WTC11 (cell line): ENCODE results near the gene TMEM143. TPM values are rescaled to one million over a fixed set of nuclear protein-coding genes. Genes with fewer than 3 reads are reported as not detected.

ENCODE experiments used
- ATAC-seq: fragments of 200-7000 bp; cut with Tn5 transposase; 2 replicates; pipeline ENCODE4 v1.10.0; 2021; ENCODE audit warnings: mild to moderate bottlenecking, moderate library complexity
- CTCF ChIA-PET: fragments of 300-600 bp; sonication (Branson Sonifier 250); formaldehyde crosslinking; loops from one replicate; lab custom pipeline; 2021; ENCODE audit warnings: antibody characterized with exemption; lab: Charles Lee
- POLR2A ChIA-PET: fragments of 350-600 bp; sonication (Branson Sonifier 250); formaldehyde crosslinking; loops from one replicate; lab custom pipeline; 2021; ENCODE audit warnings: antibody characterized with exemption; lab: Charles Lee
- DNase-seq: peaks from one replicate; pipeline ENCODE4 v3.0.0; 2021; ENCODE audit warnings: low spot score
- H3K27ac Mint-ChIP-seq: 2 replicates; pipeline ENCODE4 v1.8.0; 2021; ENCODE audit warnings: mixed read lengths
- H3K27me3 Mint-ChIP-seq: 2 replicates; pipeline ENCODE4 v1.8.0; 2021; ENCODE audit warnings: low read depth, mild to moderate bottlenecking, moderate library complexity, mixed read lengths
- H3K36me3 Mint-ChIP-seq: 2 replicates; pipeline ENCODE4 v1.8.0; 2021; ENCODE audit warnings: mixed read lengths
- H3K4me1 Mint-ChIP-seq: 2 replicates; pipeline ENCODE4 v1.8.0; 2022; ENCODE audit warnings: mixed read lengths
- H3K4me3 Mint-ChIP-seq: 2 replicates; pipeline ENCODE4 v1.8.0; 2021; ENCODE audit warnings: mild to moderate bottlenecking, moderate library complexity, mixed read lengths
- H3K9me3 Mint-ChIP-seq: 2 replicates; pipeline ENCODE4 v1.8.0; 2021; ENCODE audit warnings: mixed read lengths
- ATF3 ChIP-seq: sonication (generic); formaldehyde crosslinking; conservative IDR thresholded peaks from 2 replicates; pipeline ENCODE4 v1.8.1; 2022; ENCODE audit warnings: mild to moderate bottlenecking, missing genetic modification reagents
- CREB1 ChIP-seq: sonication (generic); formaldehyde crosslinking; IDR thresholded peaks from 2 replicates; pipeline ENCODE4 v1.8.0; 2023; ENCODE audit warnings: mild to moderate bottlenecking, missing genetic modification reagents
- FOXJ3 ChIP-seq: sonication (generic); formaldehyde crosslinking; IDR thresholded peaks from 2 replicates; pipeline ENCODE4 v1.9.0; 2021; ENCODE audit warnings: missing genetic modification reagents, mild to moderate bottlenecking, borderline replicate concordance
- GABPB1 ChIP-seq: sonication (generic); formaldehyde crosslinking; IDR thresholded peaks from 2 replicates; pipeline ENCODE4 v1.8.1; 2023; ENCODE audit warnings: mild to moderate bottlenecking, missing genetic modification reagents
- IRF2 ChIP-seq: sonication (generic); formaldehyde crosslinking; IDR thresholded peaks from 2 replicates; pipeline ENCODE4 v1.8.0; 2022; ENCODE audit warnings: low read depth, missing genetic modification reagents, borderline replicate concordance
- NFYB ChIP-seq: sonication (generic); formaldehyde crosslinking; conservative IDR thresholded peaks from 2 replicates; pipeline ENCODE4 v1.8.0; 2022; ENCODE audit warnings: low read depth, missing genetic modification reagents
- SMAD4 ChIP-seq: sonication (generic); formaldehyde crosslinking; IDR thresholded peaks from 2 replicates; pipeline ENCODE4 v1.8.0; 2022; ENCODE audit warnings: mild to moderate bottlenecking, missing genetic modification reagents
- SOX15 ChIP-seq: fragments of 250-450 bp; sonication (Bioruptor Pico); IDR thresholded peaks from 2 replicates; pipeline ENCODE4 v1.9.0; 2021; ENCODE audit warnings: mild to moderate bottlenecking
- TEAD1 ChIP-seq: sonication (generic); formaldehyde crosslinking; IDR thresholded peaks from 2 replicates; pipeline ENCODE4 v1.8.0; 2022; ENCODE audit warnings: mild to moderate bottlenecking, missing genetic modification reagents
- ZNF425 ChIP-seq: fragments of 250-450 bp; sonication (Bioruptor Pico); conservative IDR thresholded peaks from 2 replicates; pipeline ENCODE4 v1.9.0; 2021; ENCODE audit warnings: mild to moderate bottlenecking
- ZNF671 ChIP-seq: fragments of 250-450 bp; sonication (Bioruptor Pico); IDR thresholded peaks from 2 replicates; pipeline ENCODE4 v1.8.0; 2021; ENCODE audit warnings: mild to moderate bottlenecking
- total RNA-seq: library from RNA; stranded (reverse); gene quantifications from 3 replicates; pipeline ENCODE4 v1.2.3, GENCODE V29; 2021
- TF ChIP-seq, protein P1 (sequence below): fragments of 250-450 bp; sonication (Bioruptor Pico); IDR thresholded peaks from 2 replicates; pipeline ENCODE4 v1.9.0; 2021; ENCODE audit warnings: mild to moderate bottlenecking
- TF ChIP-seq, protein P2 (sequence below): sonication (generic); formaldehyde crosslinking; IDR thresholded peaks from 2 replicates; pipeline ENCODE4 v1.8.0; 2022; ENCODE audit warnings: missing genetic modification reagents
- TF ChIP-seq, protein P3 (sequence below): sonication (generic); formaldehyde crosslinking; IDR thresholded peaks from 2 replicates; pipeline ENCODE4 v1.8.0; 2023; ENCODE audit warnings: missing genetic modification reagents, mild to moderate bottlenecking, borderline replicate concordance
- TF ChIP-seq, protein P4 (sequence below): sonication (generic); formaldehyde crosslinking; IDR thresholded peaks from 2 replicates; pipeline ENCODE4 v1.8.1; 2022; ENCODE audit warnings: missing genetic modification reagents, borderline replicate concordance
- TF ChIP-seq, protein P5 (sequence below): fragments of 250-450 bp; sonication (Bioruptor Pico); IDR thresholded peaks from 2 replicates; pipeline ENCODE4 v1.8.0; 2021; ENCODE audit warnings: mild to moderate bottlenecking

The TMEM143 gene
- total RNA-seq, 1 experiment from 2014 or later = 20.2 TPM

DNA sequence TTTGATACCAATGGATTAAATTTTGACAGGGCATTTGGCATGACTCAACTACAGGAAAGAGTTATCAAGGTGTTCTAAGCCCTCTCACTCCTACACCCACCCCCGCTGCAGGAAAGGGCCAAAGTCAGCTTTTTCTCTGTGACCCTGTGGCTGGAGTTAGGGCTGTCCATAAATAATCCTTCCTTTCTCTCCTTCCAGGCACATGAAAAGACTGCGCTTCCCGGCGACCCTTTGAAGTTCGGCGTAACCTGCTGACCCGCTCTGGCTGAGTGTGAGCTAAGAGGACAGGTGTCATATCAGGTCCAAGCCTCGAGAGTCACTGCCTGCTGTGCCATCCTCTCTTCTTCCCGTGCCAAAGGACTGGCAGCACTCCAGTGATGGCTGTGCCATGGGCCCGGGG, 68.3 kb downstream of the TMEM143 start:
- no peaks in the 10 kb centered on the region for H3K27me3 Mint-ChIP-seq
- ChIA-PET POLR2A (no interaction called here), CTCF (interaction anchor here (1.1 to 4.5 kb wide), 3 partner anchors 14 to 99 kb away, joined by 3 to 26 read pairs (median 17); no protein-coding TSS in a partner anchor)
- no peak for DNase-seq
- no peak overlapping the region for H3K27ac Mint-ChIP-seq
- ATAC-seq = no peak
- peaks cover 11% of the 10 kb centered on the region for H3K4me1 Mint-ChIP-seq
- no peak overlapping the region for H3K4me3 Mint-ChIP-seq
- no peaks in the 10 kb centered on the region for H3K9me3 Mint-ChIP-seq
- H3K36me3 Mint-ChIP-seq = no peaks in the 10 kb centered on the region
- TF ChIP-seq, protein P1, sequence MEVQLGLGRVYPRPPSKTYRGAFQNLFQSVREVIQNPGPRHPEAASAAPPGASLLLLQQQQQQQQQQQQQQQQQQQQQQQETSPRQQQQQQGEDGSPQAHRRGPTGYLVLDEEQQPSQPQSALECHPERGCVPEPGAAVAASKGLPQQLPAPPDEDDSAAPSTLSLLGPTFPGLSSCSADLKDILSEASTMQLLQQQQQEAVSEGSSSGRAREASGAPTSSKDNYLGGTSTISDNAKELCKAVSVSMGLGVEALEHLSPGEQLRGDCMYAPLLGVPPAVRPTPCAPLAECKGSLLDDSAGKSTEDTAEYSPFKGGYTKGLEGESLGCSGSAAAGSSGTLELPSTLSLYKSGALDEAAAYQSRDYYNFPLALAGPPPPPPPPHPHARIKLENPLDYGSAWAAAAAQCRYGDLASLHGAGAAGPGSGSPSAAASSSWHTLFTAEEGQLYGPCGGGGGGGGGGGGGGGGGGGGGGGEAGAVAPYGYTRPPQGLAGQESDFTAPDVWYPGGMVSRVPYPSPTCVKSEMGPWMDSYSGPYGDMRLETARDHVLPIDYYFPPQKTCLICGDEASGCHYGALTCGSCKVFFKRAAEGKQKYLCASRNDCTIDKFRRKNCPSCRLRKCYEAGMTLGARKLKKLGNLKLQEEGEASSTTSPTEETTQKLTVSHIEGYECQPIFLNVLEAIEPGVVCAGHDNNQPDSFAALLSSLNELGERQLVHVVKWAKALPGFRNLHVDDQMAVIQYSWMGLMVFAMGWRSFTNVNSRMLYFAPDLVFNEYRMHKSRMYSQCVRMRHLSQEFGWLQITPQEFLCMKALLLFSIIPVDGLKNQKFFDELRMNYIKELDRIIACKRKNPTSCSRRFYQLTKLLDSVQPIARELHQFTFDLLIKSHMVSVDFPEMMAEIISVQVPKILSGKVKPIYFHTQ = no peak
- TF ChIP-seq, protein P2, sequence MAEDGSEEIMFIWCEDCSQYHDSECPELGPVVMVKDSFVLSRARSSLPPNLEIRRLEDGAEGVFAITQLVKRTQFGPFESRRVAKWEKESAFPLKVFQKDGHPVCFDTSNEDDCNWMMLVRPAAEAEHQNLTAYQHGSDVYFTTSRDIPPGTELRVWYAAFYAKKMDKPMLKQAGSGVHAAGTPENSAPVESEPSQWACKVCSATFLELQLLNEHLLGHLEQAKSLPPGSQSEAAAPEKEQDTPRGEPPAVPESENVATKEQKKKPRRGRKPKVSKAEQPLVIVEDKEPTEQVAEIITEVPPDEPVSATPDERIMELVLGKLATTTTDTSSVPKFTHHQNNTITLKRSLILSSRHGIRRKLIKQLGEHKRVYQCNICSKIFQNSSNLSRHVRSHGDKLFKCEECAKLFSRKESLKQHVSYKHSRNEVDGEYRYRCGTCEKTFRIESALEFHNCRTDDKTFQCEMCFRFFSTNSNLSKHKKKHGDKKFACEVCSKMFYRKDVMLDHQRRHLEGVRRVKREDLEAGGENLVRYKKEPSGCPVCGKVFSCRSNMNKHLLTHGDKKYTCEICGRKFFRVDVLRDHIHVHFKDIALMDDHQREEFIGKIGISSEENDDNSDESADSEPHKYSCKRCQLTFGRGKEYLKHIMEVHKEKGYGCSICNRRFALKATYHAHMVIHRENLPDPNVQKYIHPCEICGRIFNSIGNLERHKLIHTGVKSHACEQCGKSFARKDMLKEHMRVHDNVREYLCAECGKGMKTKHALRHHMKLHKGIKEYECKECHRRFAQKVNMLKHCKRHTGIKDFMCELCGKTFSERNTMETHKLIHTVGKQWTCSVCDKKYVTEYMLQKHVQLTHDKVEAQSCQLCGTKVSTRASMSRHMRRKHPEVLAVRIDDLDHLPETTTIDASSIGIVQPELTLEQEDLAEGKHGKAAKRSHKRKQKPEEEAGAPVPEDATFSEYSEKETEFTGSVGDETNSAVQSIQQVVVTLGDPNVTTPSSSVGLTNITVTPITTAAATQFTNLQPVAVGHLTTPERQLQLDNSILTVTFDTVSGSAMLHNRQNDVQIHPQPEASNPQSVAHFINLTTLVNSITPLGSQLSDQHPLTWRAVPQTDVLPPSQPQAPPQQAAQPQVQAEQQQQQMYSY (CRISPR knock-in tag) = no peak
- TF ChIP-seq, protein P3, sequence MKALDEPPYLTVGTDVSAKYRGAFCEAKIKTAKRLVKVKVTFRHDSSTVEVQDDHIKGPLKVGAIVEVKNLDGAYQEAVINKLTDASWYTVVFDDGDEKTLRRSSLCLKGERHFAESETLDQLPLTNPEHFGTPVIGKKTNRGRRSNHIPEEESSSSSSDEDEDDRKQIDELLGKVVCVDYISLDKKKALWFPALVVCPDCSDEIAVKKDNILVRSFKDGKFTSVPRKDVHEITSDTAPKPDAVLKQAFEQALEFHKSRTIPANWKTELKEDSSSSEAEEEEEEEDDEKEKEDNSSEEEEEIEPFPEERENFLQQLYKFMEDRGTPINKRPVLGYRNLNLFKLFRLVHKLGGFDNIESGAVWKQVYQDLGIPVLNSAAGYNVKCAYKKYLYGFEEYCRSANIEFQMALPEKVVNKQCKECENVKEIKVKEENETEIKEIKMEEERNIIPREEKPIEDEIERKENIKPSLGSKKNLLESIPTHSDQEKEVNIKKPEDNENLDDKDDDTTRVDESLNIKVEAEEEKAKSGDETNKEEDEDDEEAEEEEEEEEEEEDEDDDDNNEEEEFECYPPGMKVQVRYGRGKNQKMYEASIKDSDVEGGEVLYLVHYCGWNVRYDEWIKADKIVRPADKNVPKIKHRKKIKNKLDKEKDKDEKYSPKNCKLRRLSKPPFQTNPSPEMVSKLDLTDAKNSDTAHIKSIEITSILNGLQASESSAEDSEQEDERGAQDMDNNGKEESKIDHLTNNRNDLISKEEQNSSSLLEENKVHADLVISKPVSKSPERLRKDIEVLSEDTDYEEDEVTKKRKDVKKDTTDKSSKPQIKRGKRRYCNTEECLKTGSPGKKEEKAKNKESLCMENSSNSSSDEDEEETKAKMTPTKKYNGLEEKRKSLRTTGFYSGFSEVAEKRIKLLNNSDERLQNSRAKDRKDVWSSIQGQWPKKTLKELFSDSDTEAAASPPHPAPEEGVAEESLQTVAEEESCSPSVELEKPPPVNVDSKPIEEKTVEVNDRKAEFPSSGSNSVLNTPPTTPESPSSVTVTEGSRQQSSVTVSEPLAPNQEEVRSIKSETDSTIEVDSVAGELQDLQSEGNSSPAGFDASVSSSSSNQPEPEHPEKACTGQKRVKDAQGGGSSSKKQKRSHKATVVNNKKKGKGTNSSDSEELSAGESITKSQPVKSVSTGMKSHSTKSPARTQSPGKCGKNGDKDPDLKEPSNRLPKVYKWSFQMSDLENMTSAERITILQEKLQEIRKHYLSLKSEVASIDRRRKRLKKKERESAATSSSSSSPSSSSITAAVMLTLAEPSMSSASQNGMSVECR (CRISPR knock-in tag) = no peak
- TF ChIP-seq SMAD4 (CRISPR knock-in tag) = no peak
- no peak for TF ChIP-seq SOX15 (CRISPR knock-in tag)
- TF ChIP-seq IRF2 (CRISPR knock-in tag) = no peak
- TF ChIP-seq GABPB1 = no peak
- TF ChIP-seq ZNF671 (CRISPR knock-in tag) = no peak
- TF ChIP-seq, protein P4, sequence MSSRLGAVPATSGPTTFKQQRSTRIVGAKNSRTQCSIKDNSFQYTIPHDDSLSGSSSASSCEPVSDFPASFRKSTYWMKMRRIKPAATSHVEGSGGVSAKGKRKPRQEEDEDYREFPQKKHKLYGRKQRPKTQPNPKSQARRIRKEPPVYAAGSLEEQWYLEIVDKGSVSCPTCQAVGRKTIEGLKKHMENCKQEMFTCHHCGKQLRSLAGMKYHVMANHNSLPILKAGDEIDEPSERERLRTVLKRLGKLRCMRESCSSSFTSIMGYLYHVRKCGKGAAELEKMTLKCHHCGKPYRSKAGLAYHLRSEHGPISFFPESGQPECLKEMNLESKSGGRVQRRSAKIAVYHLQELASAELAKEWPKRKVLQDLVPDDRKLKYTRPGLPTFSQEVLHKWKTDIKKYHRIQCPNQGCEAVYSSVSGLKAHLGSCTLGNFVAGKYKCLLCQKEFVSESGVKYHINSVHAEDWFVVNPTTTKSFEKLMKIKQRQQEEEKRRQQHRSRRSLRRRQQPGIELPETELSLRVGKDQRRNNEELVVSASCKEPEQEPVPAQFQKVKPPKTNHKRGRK (CRISPR knock-in tag) = no peak
- TF ChIP-seq NFYB = no peak
- TF ChIP-seq FOXJ3 (CRISPR knock-in tag) = no peak
- no peak for TF ChIP-seq TEAD1 (CRISPR knock-in tag)

DNA sequence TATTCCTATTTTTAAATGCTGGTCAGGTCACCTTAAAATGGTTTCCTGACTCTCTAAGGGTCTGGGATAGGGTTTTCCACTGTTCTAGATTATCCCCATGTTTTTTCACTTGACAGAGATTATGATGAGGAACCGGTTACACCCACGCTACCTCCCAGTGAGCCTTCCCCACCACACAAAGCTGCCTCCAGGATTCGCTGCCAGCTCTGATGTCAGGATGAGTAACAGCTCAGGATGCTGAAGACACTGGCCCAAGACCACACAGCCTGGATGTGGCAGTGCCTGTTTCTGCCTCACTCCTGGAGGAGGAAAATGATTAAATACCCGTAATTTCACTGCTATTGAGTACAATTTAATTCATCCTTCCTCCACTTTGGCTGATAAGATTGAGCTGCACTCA, 70.9 kb downstream of the TMEM143 start:
- CTCF ChIA-PET = interaction anchor here (0.6 to 3.3 kb wide), 8 partner anchors 16 to 1452 kb away, joined by 3 to 27 read pairs (median 6); no protein-coding TSS in a partner anchor
- ATAC-seq = no peak
- H3K4me3 Mint-ChIP-seq = no peak overlapping the region
- POLR2A ChIA-PET = interaction anchor here (0.5 to 0.6 kb wide), 2 partner anchors 38 to 166 kb away, joined by 3 to 7 read pairs; no protein-coding TSS in a partner anchor
- H3K4me1 Mint-ChIP-seq = peaks cover 20% of the 10 kb centered on the region
- no peaks in the 10 kb centered on the region for H3K27me3 Mint-ChIP-seq
- no peak for DNase-seq
- H3K9me3 Mint-ChIP-seq = no peaks in the 10 kb centered on the region
- no peak overlapping the region for H3K27ac Mint-ChIP-seq
- peaks cover 7% of the 10 kb centered on the region for H3K36me3 Mint-ChIP-seq
- TF ChIP-seq CREB1 (CRISPR knock-in tag) (no peak), ATF3 (CRISPR knock-in tag) (no peak), ZNF425 (no peak)
- TF ChIP-seq, protein P5, sequence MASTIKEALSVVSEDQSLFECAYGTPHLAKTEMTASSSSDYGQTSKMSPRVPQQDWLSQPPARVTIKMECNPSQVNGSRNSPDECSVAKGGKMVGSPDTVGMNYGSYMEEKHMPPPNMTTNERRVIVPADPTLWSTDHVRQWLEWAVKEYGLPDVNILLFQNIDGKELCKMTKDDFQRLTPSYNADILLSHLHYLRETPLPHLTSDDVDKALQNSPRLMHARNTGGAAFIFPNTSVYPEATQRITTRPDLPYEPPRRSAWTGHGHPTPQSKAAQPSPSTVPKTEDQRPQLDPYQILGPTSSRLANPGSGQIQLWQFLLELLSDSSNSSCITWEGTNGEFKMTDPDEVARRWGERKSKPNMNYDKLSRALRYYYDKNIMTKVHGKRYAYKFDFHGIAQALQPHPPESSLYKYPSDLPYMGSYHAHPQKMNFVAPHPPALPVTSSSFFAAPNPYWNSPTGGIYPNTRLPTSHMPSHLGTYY (CRISPR knock-in tag) = no peak
